22Rv1 (cell line): ENCODE measurements around the gene PER2.

Experiments used
- H3K27ac ChIP-seq: fragments of 450-650 bp; 2 replicates; pipeline ENCODE4 v1.5.1; 2017
- CTCF ChIP-seq: fragments of 450-650 bp; IDR thresholded peaks from 2 replicates; pipeline ENCODE4 v1.5.1; 2017; ENCODE audit warnings: mild to moderate bottlenecking
- ZFX ChIP-seq: fragments of 450-650 bp; IDR thresholded peaks from 2 replicates; pipeline ENCODE4 v1.6.1; 2017; ENCODE audit warnings: antibody characterized with exemption, borderline replicate concordance

The PER2 gene

GRCh38 chr2:238238766-238239542, 49.5 kb downstream of the PER2 start:
- TF ChIP-seq ZFX (no peak), CTCF (no peak)
- H3K27ac ChIP-seq: peak overlapping the region; percentile 57; the same call in 1 of the 2 replicates

GRCh38 chr2:238238311-238238765, 50.1 kb downstream of the PER2 start:
- no peak overlapping the region for H3K27ac ChIP-seq
- no peak for TF ChIP-seq ZFX
- TF ChIP-seq CTCF: no peak

GRCh38 chr2:238237431-238238135, 50.8 kb downstream of the PER2 start:
- H3K27ac ChIP-seq: no peak overlapping the region
- TF ChIP-seq ZFX (no peak), CTCF (no peak)

GRCh38 chr2:238236571-238236970, 51.8 kb downstream of the PER2 start:
- TF ChIP-seq CTCF: no peak
- no peak for TF ChIP-seq ZFX
- H3K27ac ChIP-seq: no peak overlapping the region

- H3K27ac ChIP-seq: no peak overlapping the region
- TF ChIP-seq CTCF: no peak
- no peak for TF ChIP-seq ZFX
Observed at GRCh38 chr2:238235856-238236255, 52.6 kb downstream of the PER2 start.

GRCh38 chr2:238235331-238235732, 53.1 kb downstream of the PER2 start:
- no peak overlapping the region for H3K27ac ChIP-seq
- no peak for TF ChIP-seq CTCF
- TF ChIP-seq ZFX: no peak

- H3K27ac ChIP-seq: no peak overlapping the region
- no peak for TF ChIP-seq ZFX
- no peak for TF ChIP-seq CTCF
Observed at GRCh38 chr2:238233625-238234024, 54.8 kb downstream of the PER2 start.
